GM18909 (cell line): Measurements from ENCODE around the gene TCEAL3.
"Not testable (repeated sequence)": the region's sequence is repeated elsewhere in the genome, so short reads cannot be mapped to it uniquely, and the experiment has no call there.

Source experiments
- ATAC-seq: cut with Tn5 transposase; IDR thresholded peaks from one replicate; pipeline ENCODE4 v1.9.1; 2021; ENCODE audit warnings: mild to moderate bottlenecking; ENCODE audit not compliant: unreplicated experiment, poor library complexity

TCEAL3 gene

DNA sequence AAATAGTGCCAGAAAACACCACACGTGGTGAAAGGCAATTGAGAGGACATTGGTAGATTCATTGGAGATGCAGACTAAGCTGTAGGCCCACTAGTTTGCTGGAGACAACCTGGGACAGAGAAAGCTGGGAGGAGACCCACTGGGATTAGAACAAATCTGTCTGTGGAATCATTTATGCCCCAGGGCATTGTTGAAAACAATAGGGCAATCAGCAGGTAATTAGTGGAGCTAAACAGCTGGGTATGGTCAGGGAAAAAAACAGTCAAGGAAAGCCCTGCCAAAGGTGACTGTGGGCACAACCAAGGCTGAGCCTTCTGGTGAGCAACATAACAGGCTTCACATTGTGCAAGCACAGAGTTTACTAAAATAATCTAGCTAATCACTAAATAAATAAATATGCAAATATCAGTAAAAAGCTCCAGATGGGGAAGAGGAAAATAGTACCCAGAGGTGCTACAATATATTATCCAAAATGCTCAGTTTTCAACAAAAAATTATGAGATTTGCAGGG, 9.0 kb downstream of the TCEAL3 start:
- no peak for ATAC-seq

DNA sequence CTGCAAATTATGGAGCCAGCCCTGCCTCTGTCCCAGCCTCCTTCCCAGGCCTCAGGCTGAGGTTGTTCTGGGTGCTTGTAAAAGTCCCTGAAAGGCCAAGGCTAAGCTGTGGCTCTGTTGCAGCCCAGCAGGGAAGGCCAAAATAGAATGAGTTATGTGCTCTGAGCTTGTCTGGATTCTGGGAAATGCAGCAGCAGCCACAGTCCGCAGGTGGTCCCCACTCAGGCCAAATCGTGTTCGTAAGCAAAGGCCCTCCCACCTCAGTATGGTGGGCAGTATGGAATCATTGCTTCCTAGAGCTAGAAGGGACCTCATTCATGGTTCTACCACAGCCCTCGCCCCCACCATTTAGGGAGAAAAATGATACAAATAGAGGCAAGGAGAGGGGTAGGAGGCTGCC, 16.3 kb downstream of the TCEAL3 start:
- no peak for ATAC-seq

DNA sequence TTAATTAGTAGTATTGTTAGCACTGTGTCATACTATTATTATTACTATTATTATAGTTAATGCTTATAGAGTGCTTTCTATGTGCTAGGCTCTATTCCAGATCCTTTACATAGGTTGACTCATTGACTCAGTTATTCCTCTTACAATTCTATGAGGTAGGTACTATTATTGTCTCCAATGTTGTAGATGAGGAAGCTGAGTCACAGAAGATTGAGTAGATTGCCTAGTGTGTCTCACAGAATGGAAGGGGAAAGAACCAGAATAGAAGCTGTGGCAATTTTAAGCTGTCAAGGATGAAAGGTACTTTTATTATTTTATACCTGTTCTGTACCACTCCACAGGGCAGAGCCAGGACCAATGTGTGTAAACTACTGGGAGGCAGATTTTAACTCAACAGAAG, 19.1 kb downstream of the TCEAL3 start:
- ATAC-seq, result no peak

DNA sequence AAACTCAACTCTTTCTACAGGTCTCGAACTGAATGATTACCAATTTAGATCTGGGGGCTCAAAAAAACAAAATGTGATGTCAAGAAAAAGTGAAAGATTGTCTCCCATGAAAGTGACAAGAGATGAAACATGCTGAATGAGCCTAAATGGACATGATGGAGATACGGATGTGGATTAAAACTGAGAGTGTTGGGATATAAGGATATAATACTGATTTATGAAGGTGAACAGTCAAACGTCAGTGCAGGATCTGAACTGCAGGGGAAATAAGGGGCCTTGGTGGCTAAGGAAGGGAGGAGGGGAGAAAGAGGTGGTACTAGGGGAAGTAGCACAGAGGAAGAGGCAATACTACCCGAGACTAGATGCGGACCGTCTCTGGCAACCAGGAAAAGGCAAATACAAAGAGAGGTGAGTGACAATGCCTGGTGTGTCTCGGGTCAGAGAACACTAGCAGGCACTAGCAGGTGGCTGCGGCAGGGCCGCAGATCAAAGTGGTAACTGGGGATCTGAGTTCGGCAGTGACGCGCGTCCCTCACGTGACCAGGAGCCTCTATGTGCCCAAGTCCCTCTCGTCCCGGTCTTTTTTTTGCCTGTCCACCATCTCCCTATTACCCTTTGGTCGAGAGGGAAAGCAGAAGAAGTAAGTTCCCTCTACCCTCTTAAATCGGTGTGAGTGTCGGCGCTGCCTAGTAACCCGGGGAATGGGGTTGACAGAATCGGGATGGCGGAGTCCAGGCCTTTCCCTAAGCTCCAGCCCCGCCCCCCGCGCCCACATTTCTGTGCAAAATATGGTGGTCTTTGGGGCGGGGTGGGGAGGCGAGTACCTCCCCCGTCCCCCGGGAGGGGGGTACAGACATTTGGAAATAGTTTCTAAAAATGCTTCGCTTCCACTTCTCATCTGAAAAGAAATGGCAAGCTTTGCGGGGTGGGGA, 20.9 kb downstream of the TCEAL3 start, which contains the start of gene TCEAL1:
Gene TCEAL1 (plus strand): TSS at position 590 of the 932 bp plus-strand sequence. CDS start 942 bp downstream, outside the sequence.
- ATAC-seq, result peak; percentile 74

- peak; percentile 44 for ATAC-seq
These were observed 21.8 kb downstream of the TCEAL3 start for GRCh38 chrX:103629318-103630170.

- peak; percentile 4 for ATAC-seq
These were observed 22.4 kb downstream of the TCEAL3 start for GRCh38 chrX:103630171-103630511.

DNA sequence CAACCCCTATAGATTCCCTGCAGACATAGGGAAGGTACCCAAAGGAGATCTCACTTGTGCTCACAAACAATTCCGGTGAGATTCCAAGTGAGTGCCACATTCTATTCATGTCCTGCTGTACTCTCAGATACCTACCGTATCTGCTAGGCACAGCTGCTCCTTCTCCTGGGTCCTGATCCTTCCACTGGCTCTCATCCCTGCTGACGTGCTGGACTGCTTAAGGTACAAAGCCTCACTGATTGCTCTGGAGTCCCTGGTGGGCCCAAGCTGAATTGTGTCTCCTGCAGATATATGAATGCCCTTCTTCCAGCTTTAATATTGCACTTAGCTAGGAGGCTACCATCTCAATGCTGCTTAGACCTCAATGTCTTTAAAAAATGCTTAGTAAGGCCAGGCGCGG, 23.4 kb downstream of the TCEAL3 start:
- no peak for ATAC-seq

DNA sequence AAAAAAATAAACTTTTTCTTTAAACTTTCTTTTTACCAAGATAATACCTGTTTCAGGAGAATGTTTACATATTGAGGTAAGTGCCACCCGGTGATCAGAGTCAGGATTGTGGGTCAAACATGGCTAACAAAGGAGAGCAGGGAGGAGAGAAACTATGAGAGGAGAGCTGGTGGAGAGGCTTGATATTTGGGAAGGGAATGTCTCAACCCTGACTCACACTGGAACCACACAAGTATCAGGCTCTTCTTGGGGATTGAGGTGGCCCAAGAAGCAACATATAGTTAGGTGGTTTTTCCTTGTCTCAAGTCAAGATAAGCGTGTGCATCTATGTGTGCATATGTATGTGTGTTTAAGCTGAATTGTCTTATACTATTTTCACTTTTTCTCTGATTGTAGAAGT, 27.7 kb downstream of the TCEAL3 start:
- no peak for ATAC-seq

GRCh38 chrX:103637604-103638338, 30.0 kb downstream of the TCEAL3 start:
- no peak for ATAC-seq

DNA sequence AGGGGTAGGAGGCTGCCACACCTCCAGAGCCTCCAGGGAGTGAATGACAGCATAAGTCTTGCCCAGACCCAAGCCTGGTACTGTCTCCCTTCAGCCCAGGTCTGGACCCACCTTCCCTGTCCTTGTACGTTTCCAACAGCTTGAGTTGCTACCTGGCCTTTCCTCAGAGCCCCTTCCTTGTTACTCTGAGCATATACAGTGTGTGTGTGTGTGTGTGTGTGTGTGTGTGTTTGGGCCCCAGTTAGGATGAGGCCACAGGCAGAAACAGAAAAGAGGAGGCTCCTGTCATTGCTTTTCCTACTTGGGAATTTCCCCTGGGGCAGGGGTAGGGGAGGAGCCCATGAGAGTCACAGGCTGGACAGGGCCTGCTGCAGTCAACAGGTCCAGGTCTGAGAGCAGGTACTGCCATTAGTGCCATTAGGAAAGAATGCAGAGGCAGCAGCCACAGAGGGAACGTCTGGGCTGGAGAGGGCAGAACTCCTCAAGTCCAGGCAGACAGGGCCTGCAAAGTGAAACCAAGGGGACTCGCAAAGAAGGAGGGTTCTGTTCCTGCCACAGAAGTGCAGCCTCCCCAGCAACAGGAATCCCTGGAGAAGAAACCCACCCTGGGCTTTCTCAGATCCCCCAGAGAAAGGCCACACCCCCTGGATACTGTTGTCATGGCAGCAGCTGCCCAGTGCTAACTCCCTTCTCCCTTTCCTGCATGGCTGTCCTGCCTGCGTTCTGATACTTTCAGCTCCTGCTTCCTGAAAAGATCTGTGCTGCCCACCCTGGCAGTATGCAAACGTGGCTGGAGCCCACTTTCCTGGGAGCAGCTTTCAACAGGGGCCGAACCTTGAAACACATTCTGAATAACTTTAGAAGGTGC, 30.9 kb downstream of the TCEAL3 start:
- not testable (repeated sequence) for ATAC-seq

DNA sequence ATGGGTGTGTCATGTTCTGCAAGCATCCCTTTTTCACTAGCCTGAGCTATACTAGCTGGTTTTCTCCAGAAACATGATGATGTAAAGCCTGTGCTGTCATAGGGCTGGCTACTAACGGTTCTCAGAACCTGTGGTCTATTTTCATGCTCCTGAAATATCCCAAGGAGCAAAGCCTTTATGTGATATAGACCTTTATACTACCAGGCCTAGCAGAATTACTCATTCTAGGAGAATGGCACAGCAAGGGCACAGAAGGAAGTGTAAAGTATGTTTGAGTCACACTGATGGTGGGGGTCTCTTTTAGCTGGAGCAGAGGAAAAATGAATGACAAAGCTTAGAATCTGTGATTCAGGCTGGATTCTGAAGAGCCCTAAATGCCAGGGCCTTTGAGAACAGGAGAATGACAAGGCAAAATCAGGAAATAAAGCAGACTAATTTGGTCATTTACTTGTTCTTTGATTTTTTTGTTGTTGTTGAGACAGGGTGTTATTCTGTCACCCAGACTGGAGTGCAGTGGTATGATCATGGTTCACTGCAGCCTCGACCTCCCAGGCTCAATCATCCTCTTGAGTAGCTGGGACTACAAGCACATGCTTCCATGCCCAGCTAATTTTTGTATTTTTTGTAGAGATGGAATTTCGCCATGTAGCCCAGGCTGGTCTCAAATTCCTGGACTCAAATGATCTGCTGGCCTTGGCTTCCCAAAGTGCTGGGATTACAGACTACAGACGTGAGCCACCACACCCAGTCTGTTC, 32.8 kb downstream of the TCEAL3 start:
- ATAC-seq, result no peak

- ATAC-seq, result no peak
These were observed 36.4 kb downstream of the TCEAL3 start for GRCh38 chrX:103644125-103644524.

DNA sequence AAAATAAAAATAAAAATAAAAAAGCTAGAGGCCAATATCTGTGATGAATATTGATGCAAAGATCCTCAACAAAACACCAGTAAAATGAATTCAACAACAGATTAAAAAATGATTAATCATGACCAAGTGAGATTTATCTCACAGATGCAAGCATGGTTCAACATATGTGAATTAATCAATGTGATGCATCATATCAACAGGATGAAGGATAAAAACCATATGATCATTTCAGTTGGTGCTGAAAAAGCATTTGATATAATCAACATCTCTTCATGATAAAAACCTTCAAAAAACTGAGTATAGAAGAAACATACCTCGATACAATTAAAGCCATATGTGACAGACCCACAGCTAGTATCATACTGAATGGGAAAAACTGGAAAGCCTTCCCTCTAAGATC, 39.9 kb downstream of the TCEAL3 start:
- ATAC-seq, result no peak

DNA sequence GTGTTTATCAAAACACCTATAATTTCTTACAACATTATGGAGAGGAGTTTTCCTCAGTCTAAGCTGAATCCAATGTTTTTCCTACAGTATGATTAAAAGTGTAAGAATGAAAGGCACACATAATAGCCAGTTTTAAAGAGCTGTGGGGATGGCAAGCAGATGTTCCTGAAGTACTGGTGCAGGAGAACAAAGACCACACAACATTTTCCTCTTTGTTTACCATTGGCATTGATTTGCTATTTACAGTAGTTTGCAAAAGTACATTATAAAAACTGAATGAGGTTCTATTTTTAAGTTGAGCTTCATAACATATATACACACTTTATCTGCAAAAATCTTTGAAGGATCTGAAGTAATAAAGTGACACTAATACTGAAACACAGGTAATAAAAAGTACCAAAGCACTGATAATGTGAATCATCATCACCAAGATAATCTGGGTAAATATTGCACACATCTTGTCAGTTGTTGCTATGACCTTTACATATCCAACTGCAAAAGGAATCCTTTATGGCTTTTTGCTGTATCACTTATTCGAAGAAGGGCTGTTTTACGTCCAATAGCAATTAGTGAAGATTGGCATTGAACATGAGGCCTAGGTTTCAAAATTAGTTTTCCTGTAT, 43.5 kb downstream of the TCEAL3 start:
- ATAC-seq, result no peak

- not testable (repeated sequence) for ATAC-seq
These were observed 47.7 kb downstream of the TCEAL3 start for GRCh38 chrX:103655230-103656000.

- no peak for ATAC-seq
These were observed 48.9 kb downstream of the TCEAL3 start for GRCh38 chrX:103656617-103657016.

- not testable (repeated sequence) for ATAC-seq
These were observed 49.3 kb downstream of the TCEAL3 start for GRCh38 chrX:103657066-103657465.
